Measurements from ENCODE around the gene AKT2. TPM values are rescaled to one million over a fixed set of nuclear protein-coding genes. Genes with fewer than 3 reads are reported as not detected.

AKT2 gene
- total and polyA plus RNA-seq, 2 of the 8 experiments (the other 6 are each of a cell fraction or from before 2014, with no cell fraction given), result 151 to 183 TPM

GRCh38 chr19:40246292-40247073 is 38.7 kb downstream of the AKT2 start:
- Histone ChIP-seq H2BK15ac (ENCODE audit: low read length) (no peak overlapping the region), H3K9ac (replicated peaks in 1 of 4; ENCODE audit: extremely low read depth in 1 of 4, low read depth in 3 of 4, low read length in 3 of 4) (no peak overlapping the region), H2AFZ (ENCODE audit: low read length) (no peak overlapping the region), H3K79me2 (ENCODE audit: control insufficient read depth in 1 of 2, insufficient read depth in 2 of 2, low read length in 2 of 2) (peaks cover 0 to 3% of the 10 kb centered on the region in 2 experiments; a peak in 1 of 4 replicates), H3K27ac (ENCODE audit: low read depth, low read length) (no peak overlapping the region), H3K79me1 (ENCODE audit: low read depth, low read length) (peaks cover 5% of the 10 kb centered on the region; the same call in 1 of the 2 replicates), H3K4me3 (ENCODE audit: extremely low read depth in 1 of 4, insufficient read depth in 2 of 4, low read depth in 3 of 4, low read length in 4 of 4) (no peak overlapping the region), H3K9me3 (ENCODE audit: insufficient read depth in 2 of 2, low read depth in 1 of 2, low read length in 1 of 2) (no peaks in the 10 kb centered on the region), H4K20me1 (replicated peaks in 1 of 2; ENCODE audit: control insufficient read depth in 1 of 2, insufficient read depth in 2 of 2, low read length in 2 of 2) (peaks cover 2 to 4% of the 10 kb centered on the region in 2 experiments), H2BK12ac (ENCODE audit: low read depth, low read length) (no peak overlapping the region), H2BK5ac (ENCODE audit: low read depth, low read length) (no peak overlapping the region), H4K91ac (replicated peaks; ENCODE audit: insufficient read length, low read length) (no peak overlapping the region), H2AK5ac (ENCODE audit: low read depth, low read length) (no peak overlapping the region), H3K36me3 (ENCODE audit: control insufficient read depth in 2 of 4, insufficient read depth in 4 of 4, low read length in 3 of 4) (peaks cover 0 to 5% (median 3%) of the 10 kb centered on the region in 4 experiments; a peak in 3 of 8 replicates), H3K4ac (replicated peaks; ENCODE audit: insufficient read length, low read depth, low read length) (no peak overlapping the region), H3K27me3 (replicated peaks in 1 of 4; ENCODE audit: control insufficient read depth in 3 of 4, extremely low read depth in 1 of 4, insufficient read depth in 3 of 4, low read length in 3 of 4) (no peaks in the 10 kb centered on the region), H3K4me2 (ENCODE audit: insufficient read depth in 1 of 2, low read depth in 2 of 2, low read length in 2 of 2) (no peak overlapping the region), H2BK120ac (replicated peaks; ENCODE audit: low read depth, low read length) (no peak overlapping the region), H2BK20ac (ENCODE audit: low read length) (no peak overlapping the region), H3K23ac (ENCODE audit: insufficient read length) (no peak overlapping the region), H3K14ac (ENCODE audit: insufficient read length) (no peak overlapping the region), H3K56ac (replicated peaks; ENCODE audit: insufficient read length, low read depth, low read length) (no peak overlapping the region), H3K23me2 (ENCODE audit: low read depth, low read length) (no peaks in the 10 kb centered on the region), H4K5ac (ENCODE audit: insufficient read length, low read depth, low read length) (no peak overlapping the region), H4K8ac (ENCODE audit: extremely low read depth, insufficient read depth, low read length) (no peak overlapping the region), H3K18ac (ENCODE audit: extremely low read depth, low read length) (no peak overlapping the region), H3K4me1 (replicated peaks in 1 of 4; ENCODE audit: control insufficient read depth in 3 of 4, insufficient read depth in 4 of 4, low read length in 3 of 4) (no peaks in the 10 kb centered on the region; a peak in 1 of 7 replicates)
- ChIA-PET POLR2A (ENCODE audit: partially characterized antibody) (interaction anchor here (1.4 to 1.7 kb wide), 2 partner anchors 10 to 22 kb away, joined by 3 to 4 read pairs; no protein-coding TSS in a partner anchor), CTCF (ENCODE audit: partially characterized antibody) (interaction anchor here (1.0 to 2.1 kb wide), 4 partner anchors 15 to 276 kb away, joined by 3 to 10 read pairs (median 4); no protein-coding TSS in a partner anchor)
- WGBS, 2 experiments (ENCODE audit: extremely low coverage in 1 of 2, insufficient coverage in 1 of 2, insufficient read length in 1 of 2, insufficient replicate concordance in 2 of 2, low coverage in 1 of 2, low lambda C conversion rate in 2 of 2, missing lambda C conversion rate in 1 of 2), result 91% methylated on average over 15 of the region's 16 CpGs; no CpG with 5 or more reads in 1 of the 2 experiments
- DNase-seq (ENCODE audit: low read depth in 1 of 2, low spot score in 2 of 2) (no peak), FAIRE-seq (no peak)
- no peak for TF ChIP-seq EZH2 (IDR thresholded peaks at IDR 0.05; ENCODE audit: low read depth, low read length, severe bottlenecking)
- TF ChIP-seq TEAD4 (IDR thresholded peaks at IDR 0.05; ENCODE audit: low read depth, low read length), result no peak
- no peak for TF ChIP-seq MAX (IDR thresholded peaks at IDR 0.05)
- TF ChIP-seq TAF1 (IDR thresholded peaks at IDR 0.05; ENCODE audit: low read depth, low read length), result no peak

Data from H1 (cell line).